DND-41 (cell line): ENCODE data around the gene CCDC27.

ENCODE experiments used
- ATAC-seq: fragments of 200-7000 bp; cut with Tn5 transposase; 3 replicates; pipeline ENCODE4 v1.9.1; 2021; ENCODE audit warnings: low read depth; ENCODE audit not compliant: insufficient read depth
- DNase-seq: peaks from one replicate; pipeline ENCODE4 v3.0.0-alpha.2; 2020
- H2AFZ ChIP-seq: 2 replicates; pipeline ENCODE4 v1.6.0; 2012; ENCODE audit warnings: low read depth, low read length
- H3K27ac ChIP-seq: 2 replicates; pipeline ENCODE4 v1.5.1; 2012; ENCODE audit warnings: low read length, inconsistent platforms
- H3K27me3 ChIP-seq: fragments of 200-600 bp; sonication (generic); 2 replicates; pipeline ENCODE4 v1.6.0; 2012; ENCODE audit warnings: low read length, mild to moderate bottlenecking, inconsistent platforms; ENCODE audit not compliant: insufficient read depth, poor library complexity
- H3K36me3 ChIP-seq: 2 replicates; pipeline ENCODE4 v1.5.1; 2012; ENCODE audit warnings: low read length, inconsistent platforms; ENCODE audit not compliant: insufficient read depth
- H3K4me1 ChIP-seq: 2 replicates; pipeline ENCODE4 v1.5.1; 2012; ENCODE audit warnings: mild to moderate bottlenecking, low read length; ENCODE audit not compliant: insufficient read depth
- H3K4me2 ChIP-seq: 2 replicates; pipeline ENCODE4 v1.6.0; 2012; ENCODE audit warnings: mild to moderate bottlenecking, moderate library complexity, low read length, inconsistent platforms; ENCODE audit not compliant: insufficient read depth
- H3K4me3 ChIP-seq, 2 experiments: fragments of 200-600 bp in 1 of 2; shearing (Covaris generic) in 1 of 2; 2 replicates each; pipeline ENCODE4 v1.5.1; 2012 to 2016; ENCODE audit warnings: inconsistent platforms in 2 of 2, low read length in 2 of 2, mild to moderate bottlenecking in 2 of 2, low read depth in 1 of 2, moderate library complexity in 1 of 2
- H3K79me2 ChIP-seq: 2 replicates; pipeline ENCODE4 v1.6.0; 2012; ENCODE audit warnings: low read length, inconsistent platforms; ENCODE audit not compliant: insufficient read depth
- H3K9ac ChIP-seq: 2 replicates; pipeline ENCODE4 v1.6.0; 2012; ENCODE audit warnings: low read depth, mild to moderate bottlenecking, inconsistent platforms, low read length, moderate library complexity
- H3K9me3 ChIP-seq: 2 replicates; pipeline ENCODE4 v1.5.1; 2012; ENCODE audit warnings: low read length, moderate library complexity, mild to moderate bottlenecking, inconsistent platforms; ENCODE audit not compliant: insufficient read depth, severe bottlenecking
- H4K20me1 ChIP-seq: 2 replicates; pipeline ENCODE4 v1.6.0; 2012; ENCODE audit warnings: low read length; ENCODE audit not compliant: insufficient read depth
- EZH2 ChIP-seq: IDR thresholded peaks from 3 replicates; pipeline ENCODE4 v1.6.1; 2012; ENCODE audit warnings: borderline replicate concordance, low read depth, mild to moderate bottlenecking, moderate library complexity, low read length, inconsistent platforms; ENCODE audit not compliant: severe bottlenecking
- TF ChIP-seq, protein P1 (sequence below): IDR thresholded peaks from 2 replicates; pipeline ENCODE4 v1.5.1; 2012; ENCODE audit warnings: borderline replicate concordance, low read length, moderate library complexity, mild to moderate bottlenecking; ENCODE audit not compliant: poor library complexity, severe bottlenecking; ENCODE audit errors: extremely low read depth

The CCDC27 gene

DNA sequence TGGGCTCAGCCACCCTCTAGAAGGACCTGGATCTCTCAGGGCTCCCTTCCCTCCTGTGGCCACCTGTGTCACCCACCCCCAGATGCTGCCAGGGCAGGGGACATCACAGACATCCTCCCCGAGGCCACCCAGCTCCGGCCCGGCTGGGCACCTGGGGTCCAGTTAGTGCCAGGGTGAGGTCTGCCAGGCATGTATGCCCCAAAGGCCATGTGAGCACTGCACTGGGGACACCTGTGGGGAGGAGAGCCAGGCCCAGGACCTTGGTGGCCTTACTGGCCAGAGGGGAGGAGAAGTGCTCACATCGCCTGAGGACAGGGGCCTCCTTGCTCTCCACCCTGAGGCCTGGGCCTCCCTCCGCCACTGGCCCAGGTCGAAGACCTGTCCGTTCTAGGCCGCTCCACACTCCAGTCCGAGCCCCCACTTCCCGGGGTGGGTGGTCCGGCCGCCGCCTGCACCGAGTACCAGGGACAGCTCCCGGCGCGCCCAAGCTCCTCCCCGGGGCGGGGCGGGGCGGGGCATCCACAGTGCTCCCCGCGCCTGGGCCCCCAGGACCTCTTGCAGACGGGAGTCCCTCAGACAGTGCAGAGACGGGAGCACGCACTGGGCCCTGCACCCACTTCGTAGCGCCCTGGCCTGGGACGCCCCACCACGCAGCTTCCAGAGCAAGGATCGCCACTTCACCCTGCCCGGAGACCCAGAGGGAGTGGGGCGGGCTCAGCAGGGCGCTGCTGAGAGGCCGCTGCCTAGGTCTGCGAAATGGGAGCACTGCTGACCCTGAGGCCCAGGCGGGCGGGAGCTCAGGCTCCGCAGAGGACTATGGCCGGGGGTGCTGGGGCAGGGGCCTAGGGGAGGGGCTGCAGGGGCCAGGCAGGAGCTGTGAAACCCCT lies 34.3 kb upstream of the CCDC27 start:
- no peak overlapping the region for H3K4me3 ChIP-seq
- H3K4me1 ChIP-seq, result no peaks in the 10 kb centered on the region
- H2AFZ ChIP-seq, result no peak overlapping the region
- H3K9ac ChIP-seq, result no peak overlapping the region
- ATAC-seq (no peak; the same call in 2 of the 3 replicates), DNase-seq (no peak)
- H3K79me2 ChIP-seq, result no peaks in the 10 kb centered on the region
- peaks cover 7% of the 10 kb centered on the region for H3K36me3 ChIP-seq
- H3K27ac ChIP-seq, result no peak overlapping the region
- no peak for TF ChIP-seq EZH2
- TF ChIP-seq, protein P1, sequence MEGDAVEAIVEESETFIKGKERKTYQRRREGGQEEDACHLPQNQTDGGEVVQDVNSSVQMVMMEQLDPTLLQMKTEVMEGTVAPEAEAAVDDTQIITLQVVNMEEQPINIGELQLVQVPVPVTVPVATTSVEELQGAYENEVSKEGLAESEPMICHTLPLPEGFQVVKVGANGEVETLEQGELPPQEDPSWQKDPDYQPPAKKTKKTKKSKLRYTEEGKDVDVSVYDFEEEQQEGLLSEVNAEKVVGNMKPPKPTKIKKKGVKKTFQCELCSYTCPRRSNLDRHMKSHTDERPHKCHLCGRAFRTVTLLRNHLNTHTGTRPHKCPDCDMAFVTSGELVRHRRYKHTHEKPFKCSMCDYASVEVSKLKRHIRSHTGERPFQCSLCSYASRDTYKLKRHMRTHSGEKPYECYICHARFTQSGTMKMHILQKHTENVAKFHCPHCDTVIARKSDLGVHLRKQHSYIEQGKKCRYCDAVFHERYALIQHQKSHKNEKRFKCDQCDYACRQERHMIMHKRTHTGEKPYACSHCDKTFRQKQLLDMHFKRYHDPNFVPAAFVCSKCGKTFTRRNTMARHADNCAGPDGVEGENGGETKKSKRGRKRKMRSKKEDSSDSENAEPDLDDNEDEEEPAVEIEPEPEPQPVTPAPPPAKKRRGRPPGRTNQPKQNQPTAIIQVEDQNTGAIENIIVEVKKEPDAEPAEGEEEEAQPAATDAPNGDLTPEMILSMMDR, result no peak
- no peak overlapping the region for H3K4me2 ChIP-seq
- H3K9me3 ChIP-seq, result no peaks in the 10 kb centered on the region
- no peaks in the 10 kb centered on the region for H3K27me3 ChIP-seq
- peaks cover 28% of the 10 kb centered on the region for H4K20me1 ChIP-seq

GRCh38 chr1:3718764-3719163 lies 33.5 kb upstream of the CCDC27 start:
- no peak overlapping the region for H3K4me3 ChIP-seq
- peaks cover 25% of the 10 kb centered on the region for H4K20me1 ChIP-seq
- TF ChIP-seq, protein P1, result no peak
- no peak for TF ChIP-seq EZH2
- no peaks in the 10 kb centered on the region for H3K79me2 ChIP-seq
- peaks cover 7% of the 10 kb centered on the region for H3K36me3 ChIP-seq
- no peaks in the 10 kb centered on the region for H3K9me3 ChIP-seq
- no peak overlapping the region for H2AFZ ChIP-seq
- DNase-seq (no peak), ATAC-seq (no peak)
- H3K9ac ChIP-seq, result no peak overlapping the region
- H3K4me2 ChIP-seq, result no peak overlapping the region
- no peaks in the 10 kb centered on the region for H3K4me1 ChIP-seq
- H3K27ac ChIP-seq, result no peak overlapping the region
- H3K27me3 ChIP-seq, result no peaks in the 10 kb centered on the region

DNA sequence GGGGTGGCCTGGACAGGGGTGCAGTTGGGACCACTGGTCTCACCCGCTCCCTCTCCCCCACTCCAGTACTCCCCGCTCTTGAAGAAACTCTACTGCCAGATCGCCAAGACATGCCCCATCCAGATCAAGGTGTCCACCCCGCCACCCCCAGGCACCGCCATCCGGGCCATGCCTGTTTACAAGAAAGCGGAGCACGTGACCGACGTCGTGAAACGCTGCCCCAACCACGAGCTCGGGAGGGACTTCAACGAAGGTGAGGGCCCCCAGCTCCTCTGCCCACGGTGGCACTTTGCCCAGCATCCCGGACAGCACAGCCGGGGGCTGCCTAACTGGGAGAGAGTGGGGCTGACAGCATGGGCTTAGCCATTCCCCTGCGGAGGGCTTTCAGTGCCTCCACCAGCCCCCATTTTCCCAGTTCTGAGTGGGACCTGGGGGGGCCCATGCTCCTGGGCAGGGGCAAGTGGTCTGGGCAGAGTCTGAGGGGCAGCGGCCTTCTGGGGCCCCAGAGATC lies 30.2 kb upstream of the CCDC27 start:
- ATAC-seq (no peak), DNase-seq (no peak)
- H3K9me3 ChIP-seq, result no peaks in the 10 kb centered on the region
- TF ChIP-seq, protein P1, result no peak
- TF ChIP-seq EZH2, result no peak
- H3K27me3 ChIP-seq, result no peaks in the 10 kb centered on the region
- H3K27ac ChIP-seq, result no peak overlapping the region
- H3K4me1 ChIP-seq, result no peaks in the 10 kb centered on the region
- peaks cover 22% of the 10 kb centered on the region for H4K20me1 ChIP-seq
- H3K4me3 ChIP-seq, result no peak overlapping the region
- H3K36me3 ChIP-seq, result peaks cover 10% of the 10 kb centered on the region
- H3K9ac ChIP-seq, result no peak overlapping the region
- no peaks in the 10 kb centered on the region for H3K79me2 ChIP-seq
- no peak overlapping the region for H2AFZ ChIP-seq
- H3K4me2 ChIP-seq, result no peak overlapping the region
